DND-41 (cell line): ENCODE results near the gene ADAMTS3.

ENCODE experiments used
- ATAC-seq: fragments of 200-7000 bp; cut with Tn5 transposase; 3 replicates; pipeline ENCODE4 v1.9.1; 2021; ENCODE audit warnings: low read depth; ENCODE audit not compliant: insufficient read depth
- DNase-seq: peaks from one replicate; pipeline ENCODE4 v3.0.0-alpha.2; 2020
- H2AFZ ChIP-seq: 2 replicates; pipeline ENCODE4 v1.6.0; 2012; ENCODE audit warnings: low read depth, low read length
- H3K27ac ChIP-seq: 2 replicates; pipeline ENCODE4 v1.5.1; 2012; ENCODE audit warnings: low read length, inconsistent platforms
- H3K27me3 ChIP-seq: fragments of 200-600 bp; sonication (generic); 2 replicates; pipeline ENCODE4 v1.6.0; 2012; ENCODE audit warnings: low read length, mild to moderate bottlenecking, inconsistent platforms; ENCODE audit not compliant: insufficient read depth, poor library complexity
- H3K36me3 ChIP-seq: 2 replicates; pipeline ENCODE4 v1.5.1; 2012; ENCODE audit warnings: low read length, inconsistent platforms; ENCODE audit not compliant: insufficient read depth
- H3K4me1 ChIP-seq: 2 replicates; pipeline ENCODE4 v1.5.1; 2012; ENCODE audit warnings: mild to moderate bottlenecking, low read length; ENCODE audit not compliant: insufficient read depth
- H3K4me2 ChIP-seq: 2 replicates; pipeline ENCODE4 v1.6.0; 2012; ENCODE audit warnings: mild to moderate bottlenecking, moderate library complexity, low read length, inconsistent platforms; ENCODE audit not compliant: insufficient read depth
- H3K4me3 ChIP-seq, 2 experiments: fragments of 200-600 bp in 1 of 2; shearing (Covaris generic) in 1 of 2; 2 replicates each; pipeline ENCODE4 v1.5.1; 2012 to 2016; ENCODE audit warnings: inconsistent platforms in 2 of 2, low read length in 2 of 2, mild to moderate bottlenecking in 2 of 2, low read depth in 1 of 2, moderate library complexity in 1 of 2
- H3K79me2 ChIP-seq: 2 replicates; pipeline ENCODE4 v1.6.0; 2012; ENCODE audit warnings: low read length, inconsistent platforms; ENCODE audit not compliant: insufficient read depth
- H3K9ac ChIP-seq: 2 replicates; pipeline ENCODE4 v1.6.0; 2012; ENCODE audit warnings: low read depth, mild to moderate bottlenecking, inconsistent platforms, low read length, moderate library complexity
- H3K9me3 ChIP-seq: 2 replicates; pipeline ENCODE4 v1.5.1; 2012; ENCODE audit warnings: low read length, moderate library complexity, mild to moderate bottlenecking, inconsistent platforms; ENCODE audit not compliant: insufficient read depth, severe bottlenecking
- H4K20me1 ChIP-seq: 2 replicates; pipeline ENCODE4 v1.6.0; 2012; ENCODE audit warnings: low read length; ENCODE audit not compliant: insufficient read depth
- CTCF ChIP-seq: IDR thresholded peaks from 2 replicates; pipeline ENCODE4 v1.5.1; 2012; ENCODE audit warnings: borderline replicate concordance, low read length, moderate library complexity, mild to moderate bottlenecking; ENCODE audit not compliant: poor library complexity, severe bottlenecking; ENCODE audit errors: extremely low read depth
- EZH2 ChIP-seq: IDR thresholded peaks from 3 replicates; pipeline ENCODE4 v1.6.1; 2012; ENCODE audit warnings: borderline replicate concordance, low read depth, mild to moderate bottlenecking, moderate library complexity, low read length, inconsistent platforms; ENCODE audit not compliant: severe bottlenecking

The ADAMTS3 gene

GRCh38 chr4:72397314-72397713 is 171.7 kb downstream of the ADAMTS3 start:
- Histone ChIP-seq H3K79me2 (no peaks in the 10 kb centered on the region), H3K27ac (no peak overlapping the region)
- TF ChIP-seq CTCF (no peak), EZH2 (no peak)

GRCh38 chr4:72394012-72394663 is 174.9 kb downstream of the ADAMTS3 start:
- Histone ChIP-seq H3K4me1 (no peaks in the 10 kb centered on the region), H3K9ac (no peak overlapping the region), H3K27me3 (no peaks in the 10 kb centered on the region), H2AFZ (no peak overlapping the region), H3K27ac (no peak overlapping the region), H3K4me3 (no peak overlapping the region), H3K4me2 (no peak overlapping the region), H3K9me3 (no peaks in the 10 kb centered on the region), H3K79me2 (no peaks in the 10 kb centered on the region), H4K20me1 (no peaks in the 10 kb centered on the region), H3K36me3 (no peaks in the 10 kb centered on the region)
- no peak for TF ChIP-seq CTCF
- TF ChIP-seq EZH2: no peak
- ATAC-seq (no peak), DNase-seq (no peak)

More at GRCh38 chr4:72397314-72397713, 171.7 kb downstream of the ADAMTS3 start:
- H3K9ac ChIP-seq: no peak overlapping the region
- H3K4me1 ChIP-seq: no peaks in the 10 kb centered on the region
- H4K20me1 ChIP-seq: no peaks in the 10 kb centered on the region
- H3K9me3 ChIP-seq: peaks cover 4% of the 10 kb centered on the region
- DNase-seq (no peak), ATAC-seq (no peak)
- H3K4me2 ChIP-seq: no peak overlapping the region
- H3K4me3 ChIP-seq: no peak overlapping the region
- H2AFZ ChIP-seq: no peak overlapping the region
- H3K36me3 ChIP-seq: no peaks in the 10 kb centered on the region
- H3K27me3 ChIP-seq: no peaks in the 10 kb centered on the region

- no peak overlapping the region for H2AFZ ChIP-seq
- no peak overlapping the region for H3K4me3 ChIP-seq
- ATAC-seq: no peak
- H3K36me3 ChIP-seq: no peaks in the 10 kb centered on the region
- no peaks in the 10 kb centered on the region for H3K27me3 ChIP-seq
- no peak for DNase-seq
- no peak overlapping the region for H3K27ac ChIP-seq
- H4K20me1 ChIP-seq: no peaks in the 10 kb centered on the region
- H3K79me2 ChIP-seq: no peaks in the 10 kb centered on the region
- no peaks in the 10 kb centered on the region for H3K4me1 ChIP-seq
- TF ChIP-seq CTCF: no peak
- no peak for TF ChIP-seq EZH2
- no peak overlapping the region for H3K9ac ChIP-seq
- no peaks in the 10 kb centered on the region for H3K9me3 ChIP-seq
- no peak overlapping the region for H3K4me2 ChIP-seq
These were observed 177.7 kb downstream of the ADAMTS3 start for GRCh38 chr4:72391281-72391680.
